Measurements from ENCODE around the gene KAT8.
"Not testable (repeated sequence)": the region's sequence is repeated elsewhere in the genome, so short reads cannot be mapped to it uniquely, and the experiment has no call there.

The KAT8 gene

DNA sequence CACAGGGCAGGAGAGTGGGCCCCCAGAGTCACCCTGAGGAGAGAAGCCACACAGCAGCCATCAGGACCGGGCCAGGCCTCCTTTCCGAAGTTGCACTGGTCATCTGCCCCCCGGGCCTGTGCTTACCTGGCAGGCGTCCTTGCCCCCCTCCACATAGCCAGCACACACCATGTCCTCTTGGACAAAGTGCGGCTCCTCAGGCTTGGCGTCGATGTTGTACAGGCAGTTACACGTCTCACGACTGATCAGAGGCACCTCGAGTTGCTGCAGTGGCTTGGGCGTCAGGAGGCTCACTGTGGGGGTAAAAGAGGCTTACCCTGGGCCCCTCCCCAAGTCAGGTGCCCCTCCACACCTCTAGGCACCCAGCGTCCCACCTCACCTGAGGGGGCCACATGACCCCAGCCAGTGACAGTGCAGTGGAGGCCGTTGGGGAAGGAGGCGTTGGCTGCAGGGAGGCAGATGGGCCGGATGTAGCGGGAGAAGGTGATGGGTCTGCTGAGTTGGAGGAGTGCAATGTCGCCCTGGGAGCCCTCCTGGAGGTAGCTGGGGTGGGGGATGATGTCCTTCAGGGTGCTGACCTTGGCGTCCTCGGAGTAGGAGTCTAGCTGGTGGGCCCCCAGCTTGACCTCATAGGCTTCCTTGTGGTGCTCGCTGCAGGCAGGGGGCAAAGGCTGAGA, 15.0 kb downstream of the KAT8 start:
- no peak for DNase-seq (ENCODE audit: low read depth)

DNA sequence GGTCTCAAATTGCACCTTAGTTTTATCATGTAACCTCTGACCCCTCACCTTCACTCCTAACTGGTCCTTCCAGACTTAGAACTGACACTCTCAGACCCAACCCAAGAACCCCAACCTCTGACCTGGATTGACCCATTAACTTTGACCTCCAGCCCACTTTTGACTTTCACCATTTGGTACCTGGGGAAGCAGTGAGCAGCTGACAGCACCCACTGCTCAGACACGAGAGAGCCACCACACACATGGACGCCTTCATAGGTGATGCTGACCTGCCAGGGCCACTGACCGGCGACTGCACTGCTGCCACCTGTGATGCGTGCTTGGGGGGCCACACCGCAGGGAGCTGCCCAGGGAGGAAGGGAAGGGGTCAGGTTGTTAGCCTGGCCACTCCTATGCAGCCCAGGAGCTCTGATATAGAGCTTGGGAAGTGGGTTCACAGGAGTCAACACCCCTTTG, 15.6 kb downstream of the KAT8 start:
- DNase-seq (ENCODE audit: low read depth): no peak

DNA sequence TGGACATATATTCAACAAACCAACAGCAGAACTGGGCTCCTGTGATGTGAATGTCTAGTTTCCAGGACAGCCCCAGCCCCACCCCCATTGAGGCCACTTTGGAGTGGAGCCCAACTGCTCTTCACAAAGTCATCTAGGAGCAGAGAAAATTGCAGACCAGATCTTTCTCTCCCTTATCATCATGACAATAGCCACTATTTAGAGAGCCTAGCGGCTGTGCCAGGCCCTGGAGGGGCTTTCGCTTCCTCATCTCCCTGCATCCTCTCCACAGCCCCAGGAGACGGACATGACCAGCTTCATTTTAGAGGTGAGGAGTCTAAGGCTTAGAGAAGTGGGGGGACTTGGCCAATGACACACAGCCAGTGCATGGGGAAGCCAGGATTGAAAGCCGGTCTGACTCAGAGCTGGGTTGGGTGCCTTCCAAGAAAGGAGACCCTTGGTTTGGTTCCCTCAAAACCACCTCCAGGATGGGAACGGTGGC, 16.7 kb downstream of the KAT8 start:
- DNase-seq (ENCODE audit: low read depth): no peak

DNA sequence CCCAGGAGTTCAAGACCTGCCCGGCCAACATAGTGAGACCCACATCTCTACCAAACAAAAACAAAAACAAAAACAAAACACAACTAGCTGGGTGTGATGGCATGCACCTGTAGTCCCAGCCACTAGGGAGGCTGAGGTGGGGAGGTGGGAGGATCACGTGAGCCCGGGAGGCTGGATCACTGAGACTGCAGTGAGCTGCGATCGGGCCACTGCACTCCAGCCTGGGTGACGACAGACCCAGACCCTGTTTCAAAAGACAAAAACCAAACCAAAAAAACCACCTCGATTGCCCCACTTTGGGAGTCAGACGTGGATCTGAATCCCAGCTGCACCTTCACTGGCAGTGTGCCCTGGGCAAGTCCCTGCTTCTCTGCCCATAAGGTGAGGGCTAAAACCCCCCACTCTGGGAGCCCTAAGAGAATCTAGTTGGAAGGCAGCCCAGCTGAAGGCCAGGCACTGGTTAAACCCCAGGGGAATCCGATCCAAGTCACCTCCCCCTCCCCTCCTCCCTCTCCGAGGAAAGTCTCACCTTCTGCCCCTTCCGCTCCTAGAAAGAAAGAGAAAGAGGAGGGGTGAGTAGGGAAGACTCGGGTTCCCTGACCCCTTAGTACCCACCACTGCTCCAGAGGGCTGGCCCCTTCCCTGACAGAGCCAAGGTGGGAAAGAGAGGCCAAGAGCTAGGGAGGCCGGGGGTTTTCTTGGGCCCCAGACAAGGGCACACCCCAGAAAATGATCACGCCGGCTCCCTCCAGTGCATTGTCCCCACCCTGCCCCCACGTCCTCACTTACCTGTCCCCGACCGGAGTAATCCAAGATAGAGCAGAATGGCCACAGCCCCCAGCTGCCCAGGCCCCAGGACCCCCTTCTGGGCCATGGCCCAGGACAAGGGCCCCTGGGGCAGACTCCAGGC, 17.4 kb downstream of the KAT8 start:
- no peak for DNase-seq (ENCODE audit: low read depth)

DNA sequence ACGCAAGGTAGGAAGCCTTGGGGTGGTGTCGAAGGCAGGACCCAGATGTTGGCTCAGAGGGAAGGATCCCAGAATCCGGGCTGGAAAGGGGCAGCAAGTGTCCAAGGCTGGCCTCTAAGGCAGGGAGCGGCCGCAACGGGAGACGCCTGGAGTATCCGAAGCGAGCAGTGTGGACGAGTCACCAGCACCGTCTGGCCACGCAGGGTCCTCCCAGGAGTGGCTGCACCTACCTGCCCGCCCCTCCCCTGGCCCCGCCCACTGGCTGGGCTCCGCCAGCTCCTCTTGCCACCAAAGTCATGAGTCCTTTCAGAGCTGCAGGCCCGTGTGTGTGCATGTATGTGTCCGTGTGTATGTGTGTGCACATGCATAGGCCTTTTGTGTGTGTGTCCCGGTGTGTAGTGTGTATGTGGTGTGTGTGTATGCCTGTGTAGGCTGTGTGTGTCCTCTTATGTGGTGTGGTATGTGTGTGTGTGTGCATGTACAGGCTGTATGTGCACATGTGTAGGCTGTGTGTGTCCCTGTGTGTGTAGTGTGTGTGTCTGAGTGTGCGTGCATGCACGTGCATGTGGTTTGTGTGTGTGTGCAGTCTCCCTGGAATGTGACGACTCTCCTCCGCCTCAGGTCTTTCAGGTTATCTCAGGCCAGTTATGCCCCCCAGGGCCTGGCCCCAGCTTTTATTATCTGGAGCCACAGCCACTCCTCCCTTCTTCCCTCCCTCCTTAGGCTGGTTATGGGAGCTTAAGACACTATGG, 18.2 kb downstream of the KAT8 start, which contains the start of gene PRSS8:
TSS of gene PRSS8 (minus strand) at position 193 of the 752 bp plus-strand sequence. CDS start 229 bp downstream, outside the sequence.
- no peak for DNase-seq (ENCODE audit: low read depth)

DNA sequence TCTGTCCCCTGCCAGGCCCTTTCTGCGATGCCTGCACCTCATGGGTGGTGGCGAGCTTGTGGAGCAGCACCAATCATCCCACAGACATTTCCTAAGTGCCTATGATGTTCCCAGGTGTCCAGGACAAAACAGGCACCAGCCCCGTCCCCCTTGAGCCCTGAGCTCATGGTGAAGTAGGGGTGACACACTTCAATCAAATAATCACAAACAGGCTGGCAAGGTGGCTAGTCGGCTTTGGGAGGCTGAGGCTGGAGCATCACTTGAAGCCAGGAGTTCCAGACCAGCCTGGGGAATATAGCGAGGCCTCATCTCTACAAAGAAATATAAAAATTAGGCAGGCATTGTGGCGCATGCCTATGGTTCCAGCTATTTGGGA, 18.8 kb downstream of the KAT8 start:
- DNase-seq (ENCODE audit: low read depth): no peak

DNA sequence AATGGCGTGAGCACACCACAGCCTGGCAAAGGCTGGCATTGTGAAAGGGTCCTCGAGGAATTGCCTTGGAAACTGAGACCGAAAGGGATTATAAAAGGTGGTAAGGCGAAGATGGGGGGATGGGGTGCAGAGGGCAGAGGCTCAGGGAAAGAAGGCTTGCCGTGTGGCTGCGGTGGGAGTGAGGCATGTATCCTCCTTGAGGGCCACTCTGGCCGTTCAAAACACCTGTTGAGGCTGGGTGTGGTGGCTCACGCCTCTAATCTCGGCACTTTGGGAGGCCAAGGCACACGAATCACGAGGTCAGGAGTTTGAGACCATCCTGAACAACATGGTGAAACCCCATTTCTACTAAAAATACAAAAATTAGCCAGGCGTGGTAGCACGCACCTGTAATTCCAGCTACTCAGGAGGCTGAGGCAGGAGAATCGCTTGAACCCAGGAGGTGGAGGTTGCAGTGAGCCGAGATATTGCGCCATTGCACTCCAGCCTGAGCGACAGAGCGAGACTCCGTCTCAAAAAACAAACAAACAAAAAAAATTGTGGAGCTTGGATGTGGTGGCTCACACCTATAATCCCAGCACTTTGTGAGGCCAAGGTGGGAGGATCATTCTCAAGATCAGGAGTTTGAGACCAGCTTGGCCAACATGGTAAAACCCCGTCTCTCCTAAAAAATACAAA, 19.5 kb downstream of the KAT8 start:
- DNase-seq (ENCODE audit: low read depth): not testable (repeated sequence)

DNA sequence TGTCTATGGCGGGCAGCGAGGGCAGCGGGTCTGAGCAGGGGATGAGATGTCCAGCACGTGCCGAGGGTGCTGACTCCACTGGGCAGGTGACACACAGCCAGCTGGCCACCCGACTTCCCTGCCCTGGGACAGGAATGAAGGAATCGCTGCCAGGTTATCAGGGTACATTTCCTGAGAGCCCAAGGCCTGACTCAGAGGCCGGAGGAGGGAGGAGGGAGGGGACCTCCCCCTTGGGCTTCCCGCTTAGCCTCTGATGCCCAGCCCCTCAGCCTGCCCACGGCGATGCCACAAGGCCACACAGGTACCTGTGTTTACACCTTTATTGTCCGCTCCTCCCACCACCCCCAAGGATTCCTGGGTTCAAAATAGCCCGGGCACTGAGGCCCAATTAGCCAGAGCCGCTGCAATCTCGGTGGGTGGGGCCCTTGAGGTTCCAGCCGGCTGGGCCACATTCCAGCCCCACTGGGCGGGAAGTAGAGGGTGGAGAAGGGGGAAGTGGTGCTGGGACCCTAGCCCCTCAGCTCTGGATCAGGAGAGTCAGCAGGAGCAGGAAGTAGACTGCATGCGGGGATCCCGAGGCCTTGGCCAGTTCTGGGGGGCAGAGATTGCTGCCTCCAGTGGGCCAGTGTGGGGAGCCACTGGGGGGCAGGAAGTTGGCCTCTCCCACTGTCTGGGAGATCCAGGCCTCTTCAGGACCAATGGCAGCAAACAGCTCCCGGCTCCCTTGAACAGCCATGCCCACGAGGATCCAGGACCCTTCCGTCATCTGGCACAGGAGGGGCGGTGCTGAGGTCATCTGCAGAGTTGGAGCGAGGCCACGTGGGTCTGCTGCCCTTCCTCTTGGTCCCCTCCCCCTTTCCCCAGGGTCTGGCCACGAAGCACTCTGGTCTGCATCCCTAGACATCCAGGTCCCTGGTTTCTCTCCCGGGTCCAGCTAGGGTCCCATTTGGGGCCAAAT, 21.4 kb downstream of the KAT8 start:
- no peak for DNase-seq (ENCODE audit: low read depth)

DNA sequence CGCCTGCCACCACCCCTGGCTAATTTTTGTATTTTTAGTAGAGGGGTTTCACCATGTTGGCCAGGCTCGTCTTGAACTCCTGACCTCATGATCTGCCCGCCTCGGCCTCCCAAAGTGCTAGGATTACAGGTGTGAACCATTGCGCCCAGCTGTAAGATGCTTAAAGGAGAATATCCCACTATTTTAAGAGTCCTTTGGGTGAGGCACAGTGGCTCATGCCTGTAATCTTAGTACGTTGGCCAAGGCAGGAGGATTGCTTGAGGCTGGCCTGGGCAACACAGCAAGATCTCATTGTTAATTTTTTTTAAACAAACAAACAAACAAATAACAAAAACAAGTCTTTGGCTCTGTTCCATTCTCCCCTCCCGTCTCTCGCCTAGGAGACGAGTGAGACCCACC, 23.6 kb downstream of the KAT8 start:
- not testable (repeated sequence) for DNase-seq (ENCODE audit: low read depth)

DNA sequence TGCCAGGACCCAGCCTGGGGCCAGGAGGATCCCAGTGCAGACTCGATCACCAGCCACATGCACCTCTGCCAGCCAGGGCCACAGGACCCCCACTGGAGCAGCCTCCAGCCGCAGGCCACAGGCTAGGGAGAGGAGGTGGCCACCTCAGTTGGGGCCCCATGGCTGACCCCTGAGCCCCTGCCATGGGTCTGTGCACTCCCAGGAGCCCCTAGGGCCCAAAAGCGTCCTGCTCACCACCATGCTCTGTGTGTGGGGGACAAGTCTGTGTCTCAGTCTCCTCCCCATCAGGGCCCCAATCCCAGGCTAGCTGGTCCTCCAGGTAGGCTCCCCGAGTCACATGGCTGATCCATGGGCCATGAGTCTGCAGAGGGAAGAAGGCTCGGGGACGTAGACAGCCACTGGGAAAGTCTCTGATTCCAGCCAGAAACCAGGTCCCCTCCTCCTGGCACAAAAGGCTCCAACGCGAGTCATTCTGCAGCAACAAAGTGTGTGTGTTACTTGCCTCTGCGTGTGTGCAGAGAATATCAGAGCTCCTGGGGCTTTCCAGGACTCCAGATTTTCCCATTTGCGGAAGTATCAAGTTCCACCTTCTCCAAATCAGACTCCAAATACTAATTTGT, 24.1 kb downstream of the KAT8 start:
- DNase-seq (ENCODE audit: low read depth): no peak

DNA sequence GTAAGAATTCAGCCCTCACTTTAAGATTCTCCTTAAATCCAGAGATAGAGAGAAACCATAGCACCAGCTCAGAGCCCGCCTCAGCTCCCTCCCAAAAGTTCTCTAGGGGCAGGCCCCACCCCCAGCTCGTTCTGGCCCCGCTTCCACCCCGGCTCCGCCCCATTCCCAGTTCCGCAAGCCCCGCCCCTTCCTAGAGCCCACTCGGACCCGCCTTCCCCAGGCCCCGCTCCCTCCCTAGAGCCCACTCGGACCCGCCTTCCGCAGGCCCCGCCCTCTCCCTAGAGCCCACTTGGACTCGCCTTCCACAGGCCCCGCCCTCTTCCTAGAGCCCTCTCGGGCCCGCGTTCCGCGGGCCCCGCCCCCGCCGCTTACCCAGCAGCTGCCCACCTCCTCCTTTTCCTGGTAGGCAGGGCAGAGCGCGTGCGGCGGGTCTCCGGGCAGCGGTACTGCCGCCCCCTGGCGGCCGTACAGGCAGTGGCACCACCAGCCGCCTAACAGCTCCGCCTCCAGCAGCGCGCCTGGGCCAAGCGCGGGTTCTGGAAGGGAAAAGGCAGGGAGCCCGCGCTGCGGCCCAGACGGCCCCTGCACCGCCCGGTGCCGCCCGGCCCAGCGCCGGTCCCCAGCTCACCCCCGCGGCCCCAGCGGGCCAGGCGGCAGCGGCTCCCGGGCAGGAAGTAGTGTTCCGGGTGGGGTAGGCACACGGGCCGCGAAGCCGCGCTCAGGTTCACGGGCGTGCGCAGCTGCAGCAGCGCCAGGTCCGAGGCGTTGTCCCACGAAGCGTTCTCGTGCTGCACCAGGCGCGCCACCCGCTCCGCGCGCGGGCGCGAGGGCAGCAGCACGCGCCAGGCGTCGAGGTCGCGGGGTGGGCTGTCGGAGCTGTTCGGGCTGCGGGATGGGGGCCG, 24.9 kb downstream of the KAT8 start:
- DNase-seq (ENCODE audit: low read depth): peak; percentile 93

DNA sequence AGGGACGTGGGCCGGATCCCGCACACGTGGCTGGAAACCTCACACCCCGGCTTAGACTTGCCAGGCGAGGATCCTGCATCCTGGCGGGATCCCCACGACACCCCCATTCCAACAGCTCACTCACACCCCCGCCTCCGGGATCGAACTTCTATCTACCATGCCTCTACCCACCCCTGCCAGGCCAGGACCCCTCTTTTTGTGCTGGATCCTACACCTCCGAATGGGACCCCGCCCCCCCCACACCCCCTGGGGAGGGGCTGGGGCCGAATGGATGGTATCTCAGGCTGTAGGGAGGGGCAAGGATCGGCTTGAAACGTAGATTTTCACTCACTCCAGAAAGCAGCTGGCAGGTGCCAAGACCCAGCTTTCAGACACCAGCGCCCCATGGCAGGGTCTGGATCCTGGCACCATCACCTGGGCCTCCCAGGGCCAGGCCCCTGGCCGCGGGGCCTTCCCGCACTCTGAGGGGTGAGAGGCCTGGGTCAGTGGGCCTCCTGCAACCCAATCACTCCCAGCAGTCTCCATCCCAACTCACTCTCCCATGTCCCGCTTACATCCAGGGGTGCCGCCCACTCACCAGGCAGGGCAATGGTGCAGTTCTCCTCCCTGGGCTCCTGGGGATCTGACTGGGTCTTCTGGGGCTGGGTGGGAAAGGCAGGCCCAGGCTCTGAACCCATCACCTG, 25.7 kb downstream of the KAT8 start:
- DNase-seq (ENCODE audit: low read depth): no peak

DNA sequence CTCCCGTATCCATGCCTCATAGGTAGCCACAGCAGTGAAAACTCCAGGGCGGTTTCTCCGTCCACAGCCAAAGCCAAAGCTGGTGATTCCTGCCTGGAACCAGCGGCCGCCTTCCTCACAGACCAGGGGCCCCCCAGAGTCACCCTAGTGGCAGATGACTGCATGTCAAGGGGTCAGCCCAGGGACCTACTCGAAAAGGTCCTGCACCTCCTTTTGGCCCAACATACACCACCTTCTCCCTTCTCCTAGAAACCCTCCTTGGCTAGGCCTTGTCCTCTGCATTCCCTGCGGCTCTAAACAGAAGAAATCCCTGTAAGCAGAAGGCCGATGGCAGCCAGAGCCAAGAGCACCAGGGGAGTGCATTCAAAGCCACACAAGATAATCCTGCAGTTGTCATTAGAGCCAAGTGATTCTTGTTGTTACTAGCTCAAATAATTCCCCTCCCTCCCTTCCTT, 26.3 kb downstream of the KAT8 start:
- DNase-seq (ENCODE audit: low read depth): no peak

DNA sequence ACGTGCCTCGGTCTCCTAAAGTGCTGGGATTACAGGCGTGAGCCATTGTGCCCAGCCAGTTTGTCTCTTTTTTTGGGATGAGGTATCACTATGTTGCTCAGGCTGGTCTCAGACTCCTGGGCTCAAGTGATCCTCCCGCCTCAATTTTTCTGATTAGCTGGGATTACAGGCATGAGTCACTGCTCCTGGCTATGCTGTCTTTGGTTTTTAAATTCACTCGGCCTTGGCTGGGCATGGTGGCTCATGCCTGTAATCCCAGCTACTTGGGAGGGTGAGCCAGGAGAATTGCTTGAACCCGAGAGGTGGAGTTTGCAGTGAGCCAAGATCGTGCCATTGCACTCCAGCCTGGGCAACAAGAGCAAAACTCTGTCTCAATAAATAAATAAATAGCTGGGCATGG, 27.0 kb downstream of the KAT8 start:
- not testable (repeated sequence) for DNase-seq (ENCODE audit: low read depth)

DNA sequence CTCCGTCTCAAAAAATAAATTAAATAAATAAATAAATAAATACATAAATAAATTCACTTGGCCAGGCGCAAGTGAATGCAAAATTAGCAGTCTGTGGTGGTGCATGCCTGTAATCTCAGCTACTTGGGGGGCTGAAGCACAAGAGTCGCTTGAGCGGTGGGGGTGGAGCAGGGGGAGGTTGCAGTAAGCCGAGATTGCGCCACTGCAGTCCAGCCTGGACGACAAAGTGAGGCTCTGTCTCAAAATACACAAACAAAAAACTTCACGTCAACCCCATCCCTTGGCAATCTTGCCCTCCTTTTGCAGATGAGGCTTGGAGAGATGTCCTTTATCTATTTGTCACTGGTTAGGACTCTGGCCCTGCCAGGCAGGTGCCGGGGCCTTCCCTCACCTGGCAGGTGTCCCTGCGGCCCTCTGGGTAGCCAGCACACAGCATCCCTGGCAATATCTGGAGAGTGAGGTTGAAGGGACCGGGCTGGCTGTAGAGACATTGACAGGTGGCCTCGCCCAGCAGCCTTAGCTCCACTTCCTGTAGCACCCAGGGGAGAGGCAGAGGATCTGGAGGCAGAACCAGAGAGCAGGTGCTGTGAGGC, 28.0 kb downstream of the KAT8 start:
- no peak for DNase-seq (ENCODE audit: low read depth)

DNA sequence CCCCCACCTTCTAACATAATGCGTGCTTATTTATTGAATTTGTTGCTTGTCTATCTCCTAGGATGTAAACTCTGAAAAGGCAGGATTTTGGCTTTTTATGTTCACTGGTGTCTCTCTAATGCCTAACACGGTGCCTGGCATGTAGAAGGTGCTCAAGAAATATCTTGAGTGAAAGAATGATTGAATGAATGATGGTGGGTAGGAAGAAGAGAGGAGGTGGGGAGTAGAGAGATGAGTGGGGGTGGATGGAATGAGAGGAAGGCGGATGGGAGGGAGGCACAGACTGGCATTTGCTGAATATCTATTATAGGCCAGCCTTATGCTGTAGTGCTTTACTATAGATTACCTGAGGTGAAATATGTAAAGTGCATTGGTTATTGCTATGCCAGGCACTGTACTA, 30.1 kb downstream of the KAT8 start:
- no peak for DNase-seq (ENCODE audit: low read depth)

DNA sequence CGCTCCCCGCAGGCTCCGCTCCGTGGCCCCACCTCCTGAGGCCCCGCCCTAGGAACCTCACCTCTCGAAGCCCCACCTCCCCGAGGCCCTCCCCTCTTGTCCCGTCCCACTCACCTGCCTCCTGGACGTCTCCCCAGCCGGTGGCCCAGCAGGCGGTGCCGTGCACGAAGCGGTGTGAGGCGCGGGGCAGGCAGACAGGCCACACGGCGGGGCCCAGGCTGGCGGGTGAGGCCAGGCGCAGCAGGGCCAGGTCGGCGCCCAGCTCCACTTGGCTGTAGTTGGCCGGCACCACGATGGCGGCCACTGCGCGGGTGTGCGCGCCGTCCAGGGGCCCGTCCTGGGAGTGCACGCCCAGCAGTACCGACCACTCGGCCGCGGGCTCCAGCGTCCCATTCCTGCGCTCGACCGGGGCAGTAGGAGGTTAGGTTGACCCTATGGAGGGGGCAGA, 30.8 kb downstream of the KAT8 start:
- no peak for DNase-seq (ENCODE audit: low read depth)

DNA sequence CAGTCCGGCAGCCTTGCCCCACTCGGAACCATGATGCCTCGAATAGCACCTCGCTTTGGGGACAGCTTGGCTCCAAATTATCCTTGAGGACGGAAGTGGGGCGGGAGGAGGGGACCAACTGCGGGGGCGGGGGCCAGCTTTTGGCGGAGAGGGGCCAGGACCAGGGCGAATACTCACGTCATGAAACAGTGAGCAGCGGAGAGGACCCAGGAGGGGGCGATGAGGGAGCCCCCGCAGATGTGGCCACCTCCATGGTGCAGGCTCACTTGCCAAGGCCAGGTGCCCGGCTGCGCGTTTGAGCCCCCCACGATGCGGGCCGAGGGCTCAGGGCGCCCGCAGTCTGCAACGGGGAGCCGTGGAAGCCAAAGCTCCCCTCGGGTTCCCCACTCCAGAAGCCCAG, 31.4 kb downstream of the KAT8 start:
- no peak for DNase-seq (ENCODE audit: low read depth)
